Activated CD4-positive, CD25-positive, alpha-beta regulatory T cell treated with anti-CD3 and anti-CD28 coated beads, Interleukin-2, amount 50 U/mL, for 72 hours (primary cell): Measurements from ENCODE around the gene EIF2AK3.
"Not testable (repeated sequence)": the region's sequence is repeated elsewhere in the genome, so short reads cannot be mapped to it uniquely, and the experiment has no call there.

ENCODE experiments used
- DNase-seq: peaks from one replicate; pipeline ENCODE4 v3.0.0; 2021

Gene EIF2AK3

GRCh38 chr2:88591698-88592097, 35.6 kb downstream of the EIF2AK3 start:
- no peak for DNase-seq

- no peak for DNase-seq
Observed at GRCh38 chr2:88590998-88591613, 36.2 kb downstream of the EIF2AK3 start.

GRCh38 chr2:88585969-88586368, 41.3 kb downstream of the EIF2AK3 start:
- no peak for DNase-seq

- DNase-seq, result no peak
Observed at GRCh38 chr2:88582030-88582429, 45.2 kb downstream of the EIF2AK3 start.

- DNase-seq, result no peak
Observed at GRCh38 chr2:88580088-88580487, 47.2 kb downstream of the EIF2AK3 start.

GRCh38 chr2:88575630-88576029, 51.6 kb downstream of the EIF2AK3 start:
- no peak for DNase-seq

GRCh38 chr2:88575051-88575450, 52.2 kb downstream of the EIF2AK3 start:
- no peak for DNase-seq

- no peak for DNase-seq
Observed at GRCh38 chr2:88574445-88574844, 52.8 kb downstream of the EIF2AK3 start.

GRCh38 chr2:88568179-88568578, 59.1 kb downstream of the EIF2AK3 start:
- no peak for DNase-seq

- no peak for DNase-seq
Observed at GRCh38 chr2:88564402-88564801, 62.9 kb downstream of the EIF2AK3 start.

GRCh38 chr2:88563129-88563528, 64.1 kb downstream of the EIF2AK3 start:
- no peak for DNase-seq

GRCh38 chr2:88561646-88562388, 65.4 kb downstream of the EIF2AK3 start:
- no peak for DNase-seq

- no peak for DNase-seq
Observed at GRCh38 chr2:88560619-88561307, 66.5 kb downstream of the EIF2AK3 start.

GRCh38 chr2:88557290-88557689, 70.0 kb downstream of the EIF2AK3 start:
- DNase-seq, result no peak

GRCh38 chr2:88556026-88556425, 71.2 kb downstream of the EIF2AK3 start:
- no peak for DNase-seq

- DNase-seq, result no peak
Observed at GRCh38 chr2:88554189-88554588, 73.1 kb downstream of the EIF2AK3 start.

GRCh38 chr2:88549616-88550292, 77.5 kb downstream of the EIF2AK3 start:
- no peak for DNase-seq

- DNase-seq, result not testable (repeated sequence)
Observed at GRCh38 chr2:88546291-88546690, 81.0 kb downstream of the EIF2AK3 start.

- no peak for DNase-seq
Observed at GRCh38 chr2:88545118-88545517, 82.1 kb downstream of the EIF2AK3 start.

- DNase-seq, result no peak
Observed at GRCh38 chr2:88543541-88544057, 83.7 kb downstream of the EIF2AK3 start.

GRCh38 chr2:88542668-88543067, 84.6 kb downstream of the EIF2AK3 start:
- no peak for DNase-seq

GRCh38 chr2:88540346-88540745, 86.9 kb downstream of the EIF2AK3 start:
- DNase-seq, result no peak

GRCh38 chr2:88538362-88538917, 88.8 kb downstream of the EIF2AK3 start:
- no peak for DNase-seq
